Smooth muscle cell (in vitro differentiated cells): Measurements from ENCODE around the gene SLC35F3. TPM values are rescaled to one million over a fixed set of nuclear protein-coding genes. Genes with fewer than 3 reads are reported as not detected.

Source experiments
- DNase-seq: peaks from one replicate; lab custom pipeline; 2025; ENCODE audit not compliant: unreplicated experiment; lab: John Stamatoyannopoulos, UW
- H2AFZ ChIP-seq: fragments of 200-600 bp; sonication (generic); 2 replicates; pipeline ENCODE4 v1.6.0; 2016; ENCODE audit warnings: antibody characterized with exemption, low read depth, mild to moderate bottlenecking
- H3F3A ChIP-seq: fragments of 200-600 bp; sonication (generic); 2 replicates; pipeline ENCODE4 v1.6.0; 2017; ENCODE audit warnings: antibody characterized with exemption, low read depth
- H3K27ac ChIP-seq: fragments of 200-600 bp; sonication (generic); 2 replicates; pipeline ENCODE4 v1.5.1; 2016; ENCODE audit warnings: low read depth, mild to moderate bottlenecking
- H3K27me3 ChIP-seq: fragments of 200-600 bp; sonication (generic); 2 replicates; pipeline ENCODE4 v1.6.1; 2016; ENCODE audit warnings: low read depth, mild to moderate bottlenecking
- H3K36me3 ChIP-seq: fragments of 200-600 bp; sonication (generic); 2 replicates; pipeline ENCODE4 v1.5.1; 2016; ENCODE audit warnings: low read depth
- H3K4me1 ChIP-seq: fragments of 200-600 bp; sonication (generic); 2 replicates; pipeline ENCODE4 v1.5.1; 2016; ENCODE audit warnings: low read depth
- H3K4me2 ChIP-seq: fragments of 200-600 bp; sonication (generic); 2 replicates; pipeline ENCODE4 v1.6.0; 2016; ENCODE audit warnings: mild to moderate bottlenecking
- H3K4me3 ChIP-seq: fragments of 200-600 bp; sonication (generic); 2 replicates; pipeline ENCODE4 v1.5.1; 2016; ENCODE audit warnings: mild to moderate bottlenecking
- H3K79me2 ChIP-seq: fragments of 200-600 bp; sonication (generic); 2 replicates; pipeline ENCODE4 v1.6.0; 2016; ENCODE audit warnings: low read depth, mild to moderate bottlenecking
- H3K9ac ChIP-seq: fragments of 200-600 bp; sonication (generic); 2 replicates; pipeline ENCODE4 v1.6.0; 2016; ENCODE audit warnings: low read depth
- H3K9me3 ChIP-seq: fragments of 200-600 bp; sonication (generic); replicated peaks from 2 replicates; pipeline ENCODE4 v1.5.1; 2016; ENCODE audit warnings: low read depth
- H4K20me1 ChIP-seq: fragments of 200-600 bp; sonication (generic); 2 replicates; pipeline ENCODE4 v1.6.0; 2016; ENCODE audit warnings: low read depth
- CTCF ChIP-seq: fragments of 200-600 bp; sonication (generic); IDR thresholded peaks from 2 replicates; pipeline ENCODE4 v1.5.1; 2017; ENCODE audit warnings: borderline replicate concordance, mild to moderate bottlenecking, antibody characterized with exemption; ENCODE audit not compliant: insufficient read depth, poor library complexity, severe bottlenecking
- WGBS: methylation state at CpG from one replicate; pipeline ENCODE4 v1.1.7; 2016; ENCODE audit warnings: low lambda C conversion rate; 5-methylcytosine and 5-hydroxymethylcytosine counted together
- polyA plus RNA-seq: library from polyadenylated mRNA; unstranded; fragments of >200 nt; fragmentation: Nextera tagmentation; extraction: Ambion mirVana; gene quantifications from 2 replicates; pipeline ENCODE4 v1.2.1, GENCODE V29; 2016
- total RNA-seq: library from RNA; depleted of rRNA; stranded (reverse); fragments of >200 nt; gene quantifications from 2 replicates; pipeline ENCODE4 v1.2.3, GENCODE V29; 2014

SLC35F3 gene
- total and polyA plus RNA-seq, 2 experiments from 2014 or later, result 0.31 to 0.66 TPM

GRCh38 chr1:233962878-233963277 lies 58.4 kb downstream of the SLC35F3 start:
- Histone ChIP-seq H3F3A (no peaks in the 10 kb centered on the region), H3K79me2 (no peaks in the 10 kb centered on the region), H4K20me1 (no peaks in the 10 kb centered on the region), H3K9ac (no peak overlapping the region), H3K4me3 (no peak overlapping the region), H3K36me3 (no peaks in the 10 kb centered on the region), H3K9me3 (no peaks in the 10 kb centered on the region), H3K4me2 (no peak overlapping the region), H3K4me1 (no peaks in the 10 kb centered on the region), H3K27me3 (no peaks in the 10 kb centered on the region), H2AFZ (no peak overlapping the region), H3K27ac (no peak overlapping the region)
- TF ChIP-seq CTCF, result no peak
- 53% methylated on average over 3 of the region's 3 CpGs for WGBS
- no peak for DNase-seq

GRCh38 chr1:233965856-233966255 lies 61.4 kb downstream of the SLC35F3 start:
- no peak overlapping the region for H3K4me3 ChIP-seq
- no peaks in the 10 kb centered on the region for H4K20me1 ChIP-seq
- no peak for DNase-seq
- H3K9me3 ChIP-seq, result no peaks in the 10 kb centered on the region
- H3K9ac ChIP-seq, result no peak overlapping the region
- H3K27me3 ChIP-seq, result no peaks in the 10 kb centered on the region
- no peaks in the 10 kb centered on the region for H3F3A ChIP-seq
- no peaks in the 10 kb centered on the region for H3K4me1 ChIP-seq
- H3K79me2 ChIP-seq, result no peaks in the 10 kb centered on the region
- H2AFZ ChIP-seq, result no peak overlapping the region
- H3K4me2 ChIP-seq, result no peak overlapping the region
- TF ChIP-seq CTCF, result no peak
- H3K36me3 ChIP-seq, result no peaks in the 10 kb centered on the region
- no peak overlapping the region for H3K27ac ChIP-seq

- no peak for TF ChIP-seq CTCF
- no peak overlapping the region for H3K4me3 ChIP-seq
- H3K4me2 ChIP-seq, result no peak overlapping the region
- H3K27me3 ChIP-seq, result no peaks in the 10 kb centered on the region
- H3K9ac ChIP-seq, result no peak overlapping the region
- no peaks in the 10 kb centered on the region for H3K36me3 ChIP-seq
- H3K4me1 ChIP-seq, result no peaks in the 10 kb centered on the region
- H3K79me2 ChIP-seq, result no peaks in the 10 kb centered on the region
- no peak overlapping the region for H2AFZ ChIP-seq
- no peaks in the 10 kb centered on the region for H3K9me3 ChIP-seq
- no peaks in the 10 kb centered on the region for H3F3A ChIP-seq
- DNase-seq, result no peak
- WGBS, result 94% methylated on average over 7 of the region's 7 CpGs
- no peaks in the 10 kb centered on the region for H4K20me1 ChIP-seq
- no peak overlapping the region for H3K27ac ChIP-seq
Observed at GRCh38 chr1:233971753-233972152, 67.3 kb downstream of the SLC35F3 start.

GRCh38 chr1:233972563-233972950 lies 68.1 kb downstream of the SLC35F3 start:
- WGBS, result 93% methylated on average over 4 of the region's 4 CpGs
- TF ChIP-seq CTCF, result no peak
- H2AFZ ChIP-seq, result no peak overlapping the region

More at GRCh38 chr1:233972563-233972950, 68.1 kb downstream of the SLC35F3 start:
- Histone ChIP-seq H3K27ac (no peak overlapping the region), H3K4me2 (no peak overlapping the region), H3K36me3 (no peaks in the 10 kb centered on the region), H3K27me3 (no peaks in the 10 kb centered on the region), H3K79me2 (no peaks in the 10 kb centered on the region), H3K9me3 (no peaks in the 10 kb centered on the region), H3K4me1 (no peaks in the 10 kb centered on the region), H3K4me3 (no peak overlapping the region), H3F3A (no peaks in the 10 kb centered on the region), H3K9ac (no peak overlapping the region), H4K20me1 (no peaks in the 10 kb centered on the region)
- DNase-seq, result no peak
